Endothelial cell (in vitro differentiated cells): ENCODE data around the gene METTL22. TPM values are rescaled to one million over a fixed set of nuclear protein-coding genes. Genes with fewer than 3 reads are reported as not detected.

ENCODE experiments used
- DNase-seq: peaks from one replicate; pipeline ENCODE4 v3.0.0; 2021; ENCODE audit warnings: low spot score
- H3K27ac Mint-ChIP-seq: one replicate; pipeline ENCODE4 v1.8.0; 2021; ENCODE audit warnings: mixed read lengths, inconsistent platforms; ENCODE audit not compliant: unreplicated experiment
- H3K27me3 Mint-ChIP-seq: one replicate; pipeline ENCODE4 v1.8.0; 2021; ENCODE audit warnings: mild to moderate bottlenecking, moderate library complexity, mixed read lengths, inconsistent platforms; ENCODE audit not compliant: unreplicated experiment
- H3K36me3 Mint-ChIP-seq: one replicate; pipeline ENCODE4 v1.8.0; 2021; ENCODE audit warnings: mild to moderate bottlenecking, low read depth, mixed read lengths, inconsistent platforms; ENCODE audit not compliant: unreplicated experiment
- H3K4me1 Mint-ChIP-seq: one replicate; pipeline ENCODE4 v1.8.0; 2021; ENCODE audit warnings: mild to moderate bottlenecking, mixed read lengths, inconsistent platforms; ENCODE audit not compliant: unreplicated experiment
- H3K4me3 Mint-ChIP-seq: one replicate; pipeline ENCODE4 v1.8.0; 2021; ENCODE audit warnings: mild to moderate bottlenecking, mixed read lengths, inconsistent platforms; ENCODE audit not compliant: unreplicated experiment
- H3K9me3 Mint-ChIP-seq: one replicate; pipeline ENCODE4 v1.8.0; 2021; ENCODE audit warnings: mixed read lengths, inconsistent platforms; ENCODE audit not compliant: unreplicated experiment
- total RNA-seq: library from RNA; stranded (reverse); fragmentation: NEBNext Ultra II Directional; extraction: Animal tissue kit (Norgen Biotek cat#: 25700); gene quantifications from one replicate; pipeline ENCODE4 v1.2.1, GENCODE V29; 2021; ENCODE audit not compliant: unreplicated experiment
- TF ChIP-seq, protein P1 (sequence below): fragments of 200-600 bp; sonication (generic); IDR thresholded peaks from one replicate; pipeline ENCODE4 v1.5.0; 2021; ENCODE audit warnings: antibody characterized with exemption; ENCODE audit not compliant: unreplicated experiment

METTL22 gene
- total RNA-seq, 1 donor from 2014 or later, result 39.6 TPM

DNA sequence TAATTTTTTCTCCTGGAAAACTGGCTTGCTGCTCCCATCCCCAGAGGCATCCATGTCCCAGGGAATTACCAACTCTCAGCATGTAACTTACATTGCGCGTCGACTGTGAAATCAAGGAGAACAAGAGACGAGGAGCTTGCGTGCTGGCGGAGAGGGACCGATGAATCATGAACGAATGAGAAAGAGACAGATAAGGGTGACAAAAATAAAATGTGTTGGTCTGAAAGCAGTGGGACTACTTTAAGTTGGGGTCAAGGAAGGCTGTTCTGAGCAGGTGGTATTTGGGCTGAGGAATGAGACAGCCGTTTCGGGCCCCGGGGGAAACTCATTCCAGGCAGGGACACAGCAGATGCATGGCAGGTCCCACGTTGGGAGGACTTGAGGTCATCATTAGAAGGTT is 75.4 kb downstream of the METTL22 start:
- TF ChIP-seq, protein P1, sequence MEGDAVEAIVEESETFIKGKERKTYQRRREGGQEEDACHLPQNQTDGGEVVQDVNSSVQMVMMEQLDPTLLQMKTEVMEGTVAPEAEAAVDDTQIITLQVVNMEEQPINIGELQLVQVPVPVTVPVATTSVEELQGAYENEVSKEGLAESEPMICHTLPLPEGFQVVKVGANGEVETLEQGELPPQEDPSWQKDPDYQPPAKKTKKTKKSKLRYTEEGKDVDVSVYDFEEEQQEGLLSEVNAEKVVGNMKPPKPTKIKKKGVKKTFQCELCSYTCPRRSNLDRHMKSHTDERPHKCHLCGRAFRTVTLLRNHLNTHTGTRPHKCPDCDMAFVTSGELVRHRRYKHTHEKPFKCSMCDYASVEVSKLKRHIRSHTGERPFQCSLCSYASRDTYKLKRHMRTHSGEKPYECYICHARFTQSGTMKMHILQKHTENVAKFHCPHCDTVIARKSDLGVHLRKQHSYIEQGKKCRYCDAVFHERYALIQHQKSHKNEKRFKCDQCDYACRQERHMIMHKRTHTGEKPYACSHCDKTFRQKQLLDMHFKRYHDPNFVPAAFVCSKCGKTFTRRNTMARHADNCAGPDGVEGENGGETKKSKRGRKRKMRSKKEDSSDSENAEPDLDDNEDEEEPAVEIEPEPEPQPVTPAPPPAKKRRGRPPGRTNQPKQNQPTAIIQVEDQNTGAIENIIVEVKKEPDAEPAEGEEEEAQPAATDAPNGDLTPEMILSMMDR, result no peak
- H3K36me3 Mint-ChIP-seq, result no peaks in the 10 kb centered on the region
- no peak overlapping the region for H3K27ac Mint-ChIP-seq
- no peaks in the 10 kb centered on the region for H3K4me1 Mint-ChIP-seq
- no peak overlapping the region for H3K4me3 Mint-ChIP-seq
- no peak for DNase-seq
- H3K27me3 Mint-ChIP-seq, result no peaks in the 10 kb centered on the region
- H3K9me3 Mint-ChIP-seq, result no peaks in the 10 kb centered on the region

DNA sequence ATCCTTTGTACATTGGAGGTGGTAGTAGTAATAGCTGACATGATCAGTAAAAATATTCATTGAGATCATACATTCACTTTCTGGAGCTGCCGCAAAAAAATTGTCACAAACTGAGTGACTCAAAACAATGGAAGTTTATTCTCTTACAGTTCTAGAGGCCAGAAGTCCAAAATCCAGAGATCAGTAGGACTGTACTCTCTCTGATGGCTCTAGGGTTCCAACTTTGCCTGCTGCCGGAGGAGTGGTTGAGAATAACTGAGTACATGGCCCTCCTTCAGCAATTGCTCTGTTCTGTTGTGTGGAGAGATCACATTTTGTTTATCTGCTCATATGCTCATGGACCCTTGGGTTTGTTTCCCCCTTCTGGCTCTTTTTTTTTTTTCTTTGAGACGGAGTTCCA is 76.5 kb downstream of the METTL22 start:
- H3K9me3 Mint-ChIP-seq, result no peaks in the 10 kb centered on the region
- TF ChIP-seq, protein P1, result no peak

More for the DNA sequence above, 76.5 kb downstream of the METTL22 start:
- Mint-ChIP-seq H3K4me1 (no peaks in the 10 kb centered on the region), H3K36me3 (no peaks in the 10 kb centered on the region), H3K4me3 (no peak overlapping the region), H3K27me3 (no peaks in the 10 kb centered on the region), H3K27ac (no peak overlapping the region)
- DNase-seq, result no peak

Other genes starting within 250 kb of the METTL22 start
- not detected for gene TMEM114, start 31.2 kb upstream of the METTL22 start, total RNA-seq
- gene ABAT, start 52.9 kb downstream of the METTL22 start, total RNA-seq, result 1.6 TPM
- 8.1 TPM for gene TMEM186, start 175.9 kb downstream of the METTL22 start, total RNA-seq
- 19.3 TPM for gene PMM2, start 176.1 kb downstream of the METTL22 start, total RNA-seq
- gene CARHSP1, start 247.3 kb downstream of the METTL22 start, total RNA-seq, result 127 TPM